HCT116 (cell line): ENCODE measurements around the gene TENM4.

ENCODE experiments used
- CEBPB ChIP-seq: IDR thresholded peaks from 2 replicates; pipeline ENCODE4 v1.6.1; 2012; ENCODE audit warnings: low read depth
- EZH2 ChIP-seq: fragments of 200-600 bp; sonication (generic); IDR thresholded peaks from 2 replicates; pipeline ENCODE4 v1.6.1; 2017; ENCODE audit warnings: antibody characterized with exemption, mixed run types
- FOSL1 ChIP-seq: IDR thresholded peaks from 2 replicates; pipeline ENCODE4 v1.6.1; 2012; ENCODE audit warnings: low read depth
- JUND ChIP-seq: IDR thresholded peaks from 2 replicates; pipeline ENCODE4 v1.6.1; 2012
- POLR2A ChIP-seq: IDR thresholded peaks from 2 replicates; pipeline ENCODE4 v1.7.0; 2011; ENCODE audit warnings: borderline replicate concordance; ENCODE audit not compliant: insufficient read depth, insufficient read length; ENCODE audit errors: extremely low read depth
- POLR2AphosphoS5 ChIP-seq: IDR thresholded peaks from 2 replicates; pipeline ENCODE4 v1.6.1; 2011; ENCODE audit warnings: mild to moderate bottlenecking, low read depth, low read length, moderate library complexity
- SP1 ChIP-seq: IDR thresholded peaks from 2 replicates; pipeline ENCODE4 v1.6.1; 2012; ENCODE audit warnings: low read depth
- SRF ChIP-seq: IDR thresholded peaks from 2 replicates; pipeline ENCODE4 v1.6.1; 2012; ENCODE audit warnings: low read depth
- TCF7L2 ChIP-seq: IDR thresholded peaks from 2 replicates; pipeline ENCODE4 v1.7.0; 2011; ENCODE audit warnings: borderline replicate concordance, inconsistent platforms; ENCODE audit not compliant: insufficient read depth, insufficient read length; ENCODE audit errors: extremely low read depth
- ZFX ChIP-seq: fragments of 450-650 bp; IDR thresholded peaks from 2 replicates; pipeline ENCODE4 v1.6.1; 2017
- ZNF274 ChIP-seq: fragments of 200-500 bp; sonication (Bioruptor generic); IDR thresholded peaks from 2 replicates; pipeline ENCODE4 v1.6.1; 2014; ENCODE audit warnings: mild to moderate bottlenecking, low read depth, low read length, inconsistent platforms
- TF ChIP-seq, protein P1 (sequence below), 3 experiments: fragments of 200-600 bp in 1 of 3; sonication (generic) in 1 of 3; IDR thresholded peaks in 2 of 3; conservative IDR thresholded peaks in 1 of 3; 2 replicates each; pipeline ENCODE4 v1.5.1; 2012 to 2017; ENCODE audit warnings: low read depth in 2 of 3, low read length in 2 of 3, antibody characterized with exemption in 1 of 3, borderline replicate concordance in 1 of 3, control low read depth in 1 of 3, mild to moderate bottlenecking in 1 of 3, mixed read lengths in 1 of 3, mixed run types in 1 of 3, moderate library complexity in 1 of 3; ENCODE audit not compliant: insufficient read depth in 1 of 3
- TF ChIP-seq, protein P2 (sequence below): IDR thresholded peaks from 2 replicates; pipeline ENCODE4 v1.6.1; 2012
- TF ChIP-seq, protein P3 (sequence below): IDR thresholded peaks from 2 replicates; pipeline ENCODE4 v1.6.1; 2011; ENCODE audit warnings: mild to moderate bottlenecking, low read length, moderate library complexity; ENCODE audit not compliant: insufficient replicate concordance; ENCODE audit errors: extremely low read depth

DNA sequence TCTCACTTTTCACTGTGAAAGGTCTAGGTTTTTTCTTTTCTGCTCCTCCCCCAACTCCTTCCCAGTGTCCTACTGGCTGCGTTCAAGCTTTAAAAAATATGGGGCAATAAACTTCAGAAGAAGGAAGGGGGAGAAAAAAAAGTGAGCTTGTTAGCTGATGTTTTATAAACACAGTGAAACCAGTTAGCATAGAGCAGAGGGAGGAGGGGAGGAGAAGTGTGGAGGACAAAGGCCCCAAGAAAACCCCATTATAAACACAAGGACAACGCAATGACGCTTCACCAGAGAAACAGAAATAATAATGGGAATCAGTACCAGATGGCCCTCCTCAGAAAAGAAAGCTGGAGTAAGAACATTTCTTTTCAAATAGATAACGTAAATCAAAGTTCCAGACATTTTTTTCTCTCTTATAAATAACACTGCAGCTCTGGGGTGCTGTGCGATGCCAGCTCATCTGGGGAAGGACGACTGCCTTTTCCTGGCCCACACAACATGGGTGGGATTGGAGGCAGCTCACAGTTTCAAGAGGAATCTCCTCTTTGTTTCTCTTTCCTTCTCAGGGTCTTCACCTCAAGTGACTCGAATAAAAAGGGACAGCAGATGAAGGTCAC is 630.8 kb downstream of the TENM4 start:
- no peak for TF ChIP-seq POLR2A
- TF ChIP-seq, protein P1, sequence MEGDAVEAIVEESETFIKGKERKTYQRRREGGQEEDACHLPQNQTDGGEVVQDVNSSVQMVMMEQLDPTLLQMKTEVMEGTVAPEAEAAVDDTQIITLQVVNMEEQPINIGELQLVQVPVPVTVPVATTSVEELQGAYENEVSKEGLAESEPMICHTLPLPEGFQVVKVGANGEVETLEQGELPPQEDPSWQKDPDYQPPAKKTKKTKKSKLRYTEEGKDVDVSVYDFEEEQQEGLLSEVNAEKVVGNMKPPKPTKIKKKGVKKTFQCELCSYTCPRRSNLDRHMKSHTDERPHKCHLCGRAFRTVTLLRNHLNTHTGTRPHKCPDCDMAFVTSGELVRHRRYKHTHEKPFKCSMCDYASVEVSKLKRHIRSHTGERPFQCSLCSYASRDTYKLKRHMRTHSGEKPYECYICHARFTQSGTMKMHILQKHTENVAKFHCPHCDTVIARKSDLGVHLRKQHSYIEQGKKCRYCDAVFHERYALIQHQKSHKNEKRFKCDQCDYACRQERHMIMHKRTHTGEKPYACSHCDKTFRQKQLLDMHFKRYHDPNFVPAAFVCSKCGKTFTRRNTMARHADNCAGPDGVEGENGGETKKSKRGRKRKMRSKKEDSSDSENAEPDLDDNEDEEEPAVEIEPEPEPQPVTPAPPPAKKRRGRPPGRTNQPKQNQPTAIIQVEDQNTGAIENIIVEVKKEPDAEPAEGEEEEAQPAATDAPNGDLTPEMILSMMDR (IDR thresholded peaks at IDR 0.05 in 2 of 3, conservative IDR thresholded peaks at IDR 0.05 in 1 of 3; ENCODE audit: borderline replicate concordance in 1 of 3, insufficient read depth in 1 of 3, low read depth in 2 of 3, low read length in 2 of 3) = no peak
- TF ChIP-seq ZNF274 = no peak
- TF ChIP-seq, protein P2, sequence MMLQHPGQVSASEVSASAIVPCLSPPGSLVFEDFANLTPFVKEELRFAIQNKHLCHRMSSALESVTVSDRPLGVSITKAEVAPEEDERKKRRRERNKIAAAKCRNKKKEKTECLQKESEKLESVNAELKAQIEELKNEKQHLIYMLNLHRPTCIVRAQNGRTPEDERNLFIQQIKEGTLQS = no peak
- no peak for TF ChIP-seq SP1
- TF ChIP-seq, protein P3, sequence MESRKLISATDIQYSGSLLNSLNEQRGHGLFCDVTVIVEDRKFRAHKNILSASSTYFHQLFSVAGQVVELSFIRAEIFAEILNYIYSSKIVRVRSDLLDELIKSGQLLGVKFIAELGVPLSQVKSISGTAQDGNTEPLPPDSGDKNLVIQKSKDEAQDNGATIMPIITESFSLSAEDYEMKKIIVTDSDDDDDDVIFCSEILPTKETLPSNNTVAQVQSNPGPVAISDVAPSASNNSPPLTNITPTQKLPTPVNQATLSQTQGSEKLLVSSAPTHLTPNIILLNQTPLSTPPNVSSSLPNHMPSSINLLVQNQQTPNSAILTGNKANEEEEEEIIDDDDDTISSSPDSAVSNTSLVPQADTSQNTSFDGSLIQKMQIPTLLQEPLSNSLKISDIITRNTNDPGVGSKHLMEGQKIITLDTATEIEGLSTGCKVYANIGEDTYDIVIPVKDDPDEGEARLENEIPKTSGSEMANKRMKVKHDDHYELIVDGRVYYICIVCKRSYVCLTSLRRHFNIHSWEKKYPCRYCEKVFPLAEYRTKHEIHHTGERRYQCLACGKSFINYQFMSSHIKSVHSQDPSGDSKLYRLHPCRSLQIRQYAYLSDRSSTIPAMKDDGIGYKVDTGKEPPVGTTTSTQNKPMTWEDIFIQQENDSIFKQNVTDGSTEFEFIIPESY = no peak
- TF ChIP-seq ZFX = no peak
- TF ChIP-seq FOSL1 = no peak
- TF ChIP-seq CEBPB = no peak
- no peak for TF ChIP-seq JUND
- TF ChIP-seq POLR2AphosphoS5 = no peak
- TF ChIP-seq SRF = no peak
- TF ChIP-seq TCF7L2 = no peak
- no peak for TF ChIP-seq EZH2
